DOHH2 (cell line): ENCODE results near the gene DUSP16.

Source experiments
- H3F3A ChIP-seq: fragments of 200-600 bp; sonication (generic), shearing (Covaris generic); 2 replicates; pipeline ENCODE4 v1.6.0; 2016; ENCODE audit warnings: antibody characterized with exemption, mild to moderate bottlenecking; ENCODE audit not compliant: control insufficient read depth, insufficient read depth
- H3K27ac ChIP-seq: fragments of 200-600 bp; sonication (generic); 2 replicates; pipeline ENCODE4 v1.5.1; 2014; ENCODE audit warnings: low read depth, mild to moderate bottlenecking, low read length, moderate library complexity
- H3K27me3 ChIP-seq: fragments of 200-600 bp; sonication (generic); 2 replicates; pipeline ENCODE4 v1.6.1; 2014; ENCODE audit warnings: mild to moderate bottlenecking, low read length, mixed read lengths; ENCODE audit not compliant: control insufficient read depth
- H3K36me3 ChIP-seq: fragments of 200-600 bp; sonication (generic); 2 replicates; pipeline ENCODE4 v1.6.1; 2014; ENCODE audit warnings: mild to moderate bottlenecking, low read length, moderate library complexity, mixed read lengths; ENCODE audit not compliant: control insufficient read depth
- H3K4me1 ChIP-seq: fragments of 200-600 bp; sonication (generic); 2 replicates; pipeline ENCODE4 v1.6.1; 2014; ENCODE audit warnings: mild to moderate bottlenecking, low read length, mixed read lengths; ENCODE audit not compliant: control insufficient read depth
- H3K4me2 ChIP-seq: fragments of 200-600 bp; sonication (generic); 2 replicates; pipeline ENCODE4 v1.6.0; 2014; ENCODE audit warnings: mild to moderate bottlenecking, low read length, moderate library complexity
- H3K4me3 ChIP-seq: fragments of 200-600 bp; sonication (generic); 2 replicates; pipeline ENCODE4 v1.5.1; 2014; ENCODE audit warnings: mild to moderate bottlenecking, low read length, mixed read lengths
- H3K79me2 ChIP-seq: fragments of 200-600 bp; sonication (generic); 2 replicates; pipeline ENCODE4 v1.6.1; 2014; ENCODE audit warnings: mild to moderate bottlenecking, low read length, mixed read lengths; ENCODE audit not compliant: control insufficient read depth
- H3K9me2 ChIP-seq: fragments of 200-600 bp; sonication (generic); replicated peaks from 2 replicates; pipeline ENCODE4 v1.6.1; 2014; ENCODE audit warnings: mild to moderate bottlenecking, low read length, mixed read lengths; ENCODE audit not compliant: control insufficient read depth
- H3K9me3 ChIP-seq: fragments of 200-600 bp; sonication (generic); 2 replicates; pipeline ENCODE4 v1.6.1; 2014; ENCODE audit warnings: antibody characterized with exemption, low read length, mixed read lengths; ENCODE audit not compliant: control insufficient read depth, insufficient read depth
- H4K20me1 ChIP-seq: fragments of 200-600 bp; sonication (generic); 2 replicates; pipeline ENCODE4 v1.6.0; 2014; ENCODE audit warnings: low read depth, mild to moderate bottlenecking, antibody characterized with exemption, low read length, moderate library complexity; ENCODE audit not compliant: control insufficient read depth, insufficient read depth
- CTCF ChIP-seq: fragments of 200-600 bp; sonication (generic); IDR thresholded peaks from one replicate; pipeline ENCODE4 v1.5.1; 2014; ENCODE audit warnings: antibody characterized with exemption, mild to moderate bottlenecking, low read depth, low read length; ENCODE audit not compliant: poor library complexity, severe bottlenecking
- EZH2phosphoT487 ChIP-seq: fragments of 200-600 bp; sonication (generic); IDR thresholded peaks from 2 replicates; pipeline ENCODE4 v1.6.1; 2017; ENCODE audit warnings: borderline replicate concordance, mild to moderate bottlenecking, antibody characterized with exemption, low read length, moderate library complexity, mixed read lengths

Gene DUSP16

GRCh38 chr12:12511021-12511783 is 51.5 kb downstream of the DUSP16 start:
- Histone ChIP-seq H3K4me2 (no peak overlapping the region), H3K27me3 (peaks cover 18% of the 10 kb centered on the region), H3K79me2 (no peaks in the 10 kb centered on the region), H3K4me1 (no peaks in the 10 kb centered on the region), H3K36me3 (no peaks in the 10 kb centered on the region), H3K27ac (no peak overlapping the region), H4K20me1 (no peaks in the 10 kb centered on the region), H3F3A (no peaks in the 10 kb centered on the region), H3K9me2 (no peaks in the 10 kb centered on the region), H3K9me3 (no peaks in the 10 kb centered on the region), H3K4me3 (no peak overlapping the region)
- TF ChIP-seq EZH2phosphoT487 = no peak
- no peak for TF ChIP-seq CTCF

GRCh38 chr12:12510551-12510950 is 52.1 kb downstream of the DUSP16 start:
- H4K20me1 ChIP-seq = no peaks in the 10 kb centered on the region
- H3K4me2 ChIP-seq = no peak overlapping the region
- peaks cover 21% of the 10 kb centered on the region for H3K27me3 ChIP-seq
- no peaks in the 10 kb centered on the region for H3K9me2 ChIP-seq
- no peaks in the 10 kb centered on the region for H3K9me3 ChIP-seq
- TF ChIP-seq CTCF (no peak), EZH2phosphoT487 (no peak)
- H3K4me3 ChIP-seq = no peak overlapping the region
- H3K4me1 ChIP-seq = no peaks in the 10 kb centered on the region
- H3K27ac ChIP-seq = no peak overlapping the region
- no peaks in the 10 kb centered on the region for H3F3A ChIP-seq
- no peaks in the 10 kb centered on the region for H3K36me3 ChIP-seq
- H3K79me2 ChIP-seq = no peaks in the 10 kb centered on the region

GRCh38 chr12:12510141-12510540 is 52.5 kb downstream of the DUSP16 start:
- peaks cover 23% of the 10 kb centered on the region for H3K27me3 ChIP-seq
- no peak overlapping the region for H3K27ac ChIP-seq
- H3K9me3 ChIP-seq = no peaks in the 10 kb centered on the region
- H4K20me1 ChIP-seq = no peaks in the 10 kb centered on the region
- H3K4me3 ChIP-seq = no peak overlapping the region
- no peak overlapping the region for H3K4me2 ChIP-seq
- no peaks in the 10 kb centered on the region for H3K4me1 ChIP-seq
- no peak for TF ChIP-seq CTCF
- TF ChIP-seq EZH2phosphoT487 = no peak
- no peaks in the 10 kb centered on the region for H3K79me2 ChIP-seq
- H3F3A ChIP-seq = no peaks in the 10 kb centered on the region
- H3K36me3 ChIP-seq = no peaks in the 10 kb centered on the region
- H3K9me2 ChIP-seq = no peaks in the 10 kb centered on the region
